Endodermal cell (in vitro differentiated cells): ENCODE results near the gene FREY1. TPM values are rescaled to one million over a fixed set of nuclear protein-coding genes. Genes with fewer than 3 reads are reported as not detected.

Experiments
- DNase-seq: peaks from one replicate; pipeline ENCODE4 v3.0.0-alpha.2; 2017
- H3K27ac ChIP-seq: 2 replicates; pipeline ENCODE4 v1.5.1; 2013; ENCODE audit warnings: mild to moderate bottlenecking, low read depth, low read length, moderate library complexity
- H3K27me3 ChIP-seq: 2 replicates; pipeline ENCODE4 v1.6.1; 2013; ENCODE audit warnings: mild to moderate bottlenecking, low read length, moderate library complexity; ENCODE audit not compliant: insufficient read depth, control insufficient read depth, poor library complexity, severe bottlenecking
- H3K36me3 ChIP-seq: 2 replicates; pipeline ENCODE4 v1.7.0; 2013; ENCODE audit warnings: mild to moderate bottlenecking, low read length, moderate library complexity; ENCODE audit not compliant: control insufficient read depth, insufficient read depth
- H3K4me1 ChIP-seq: one replicate; pipeline ENCODE4 v1.7.0; 2013; ENCODE audit warnings: low read length; ENCODE audit not compliant: control insufficient read depth, insufficient read depth
- H3K4me3 ChIP-seq: 2 replicates; pipeline ENCODE4 v1.5.1; 2013; ENCODE audit warnings: mild to moderate bottlenecking, low read length, moderate library complexity
- H3K9ac ChIP-seq: 2 replicates; pipeline ENCODE4 v1.6.1; 2013; ENCODE audit warnings: mild to moderate bottlenecking, low read length, moderate library complexity; ENCODE audit not compliant: poor library complexity, severe bottlenecking; ENCODE audit errors: extremely low read depth
- H3K9me3 ChIP-seq: 2 replicates; pipeline ENCODE4 v1.6.1; 2013; ENCODE audit warnings: mild to moderate bottlenecking, low read length, moderate library complexity; ENCODE audit not compliant: control insufficient read depth
- H3K27ac Mint-ChIP-seq: 2 replicates; pipeline ENCODE4 v1.8.0; 2020; ENCODE audit warnings: mixed read lengths
- H3K27me3 Mint-ChIP-seq: 2 replicates; pipeline ENCODE4 v1.8.0; 2021; ENCODE audit warnings: mild to moderate bottlenecking, mixed read lengths; ENCODE audit not compliant: insufficient read depth
- H3K36me3 Mint-ChIP-seq: 2 replicates; pipeline ENCODE4 v1.8.0; 2020; ENCODE audit warnings: low read depth, mixed read lengths
- H3K4me1 Mint-ChIP-seq: 2 replicates; pipeline ENCODE4 v1.8.0; 2020; ENCODE audit warnings: mixed read lengths
- H3K4me3 Mint-ChIP-seq: 2 replicates; pipeline ENCODE4 v1.8.0; 2020; ENCODE audit warnings: mild to moderate bottlenecking, moderate library complexity, mixed read lengths
- H3K9me3 Mint-ChIP-seq: 2 replicates; pipeline ENCODE4 v1.8.0; 2020; ENCODE audit warnings: mild to moderate bottlenecking, mixed read lengths
- WGBS, 2 experiments: methylation state at CpG; one replicate each; pipeline versions ENCODE4 v1.1.5 to v1.1.7; 2013; ENCODE audit warnings: missing lambda C conversion rate in 2 of 2, mixed read lengths in 1 of 2; ENCODE audit not compliant: insufficient coverage in 1 of 2, insufficient read length in 1 of 2; 5-methylcytosine and 5-hydroxymethylcytosine counted together
- total RNA-seq, 2 donors: library from RNA; stranded (reverse); fragmentation: NEBNext Ultra II Directional in 1 of 2; extraction: Animal tissue kit (Norgen Biotek cat#: 25700) in 1 of 2; gene quantifications; 2 replicates in 1 of 2; 3 replicates in 1 of 2; pipeline ENCODE4 v1.2.1, GENCODE V29; 2021
- TF ChIP-seq, protein P1 (sequence below): fragments of 200-600 bp; sonication (generic); conservative IDR thresholded peaks from 2 replicates; pipeline ENCODE4 v1.5.0; 2021; ENCODE audit warnings: antibody characterized with exemption, mild to moderate bottlenecking

Gene FREY1
- total RNA-seq, 2 donors from 2014 or later = 1.1 to 1.5 TPM

DNA sequence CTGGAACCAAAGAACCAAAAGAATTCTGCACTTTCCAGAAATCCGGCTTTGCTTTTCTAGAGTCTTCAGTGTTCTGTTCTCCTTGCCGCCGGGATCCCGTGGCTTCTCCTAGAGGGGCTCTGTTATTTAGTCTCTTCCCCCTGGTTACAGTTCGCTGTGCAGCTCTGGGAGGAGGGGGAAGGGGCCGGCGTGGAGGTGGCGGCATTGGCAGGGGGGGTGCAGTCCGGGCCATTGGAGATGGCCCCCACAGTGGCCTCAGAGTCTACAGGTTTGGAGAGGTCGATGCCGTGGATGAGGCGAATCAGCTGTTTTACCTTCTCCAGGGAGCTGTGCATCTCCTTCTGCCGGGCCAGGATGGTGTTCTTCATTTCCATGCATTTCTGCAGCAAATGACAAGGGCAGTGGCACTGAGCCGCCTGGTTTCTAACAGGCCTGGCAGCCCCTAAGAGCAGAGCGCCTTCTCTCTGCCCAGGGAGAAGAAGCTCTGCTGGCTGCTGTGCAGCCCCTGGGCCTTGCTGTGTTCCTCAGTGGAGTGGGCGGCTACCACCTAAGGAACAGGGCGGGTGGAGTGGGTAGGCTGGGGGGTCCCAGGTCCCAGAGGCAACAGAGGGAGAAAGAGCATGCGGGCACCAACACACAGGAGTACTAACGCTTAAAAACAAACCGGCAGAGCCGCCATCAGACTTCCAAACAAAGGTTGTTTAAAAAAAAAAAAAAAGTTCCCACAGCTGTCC lies 26.9 kb upstream of the FREY1 start:
- TF ChIP-seq, protein P1, sequence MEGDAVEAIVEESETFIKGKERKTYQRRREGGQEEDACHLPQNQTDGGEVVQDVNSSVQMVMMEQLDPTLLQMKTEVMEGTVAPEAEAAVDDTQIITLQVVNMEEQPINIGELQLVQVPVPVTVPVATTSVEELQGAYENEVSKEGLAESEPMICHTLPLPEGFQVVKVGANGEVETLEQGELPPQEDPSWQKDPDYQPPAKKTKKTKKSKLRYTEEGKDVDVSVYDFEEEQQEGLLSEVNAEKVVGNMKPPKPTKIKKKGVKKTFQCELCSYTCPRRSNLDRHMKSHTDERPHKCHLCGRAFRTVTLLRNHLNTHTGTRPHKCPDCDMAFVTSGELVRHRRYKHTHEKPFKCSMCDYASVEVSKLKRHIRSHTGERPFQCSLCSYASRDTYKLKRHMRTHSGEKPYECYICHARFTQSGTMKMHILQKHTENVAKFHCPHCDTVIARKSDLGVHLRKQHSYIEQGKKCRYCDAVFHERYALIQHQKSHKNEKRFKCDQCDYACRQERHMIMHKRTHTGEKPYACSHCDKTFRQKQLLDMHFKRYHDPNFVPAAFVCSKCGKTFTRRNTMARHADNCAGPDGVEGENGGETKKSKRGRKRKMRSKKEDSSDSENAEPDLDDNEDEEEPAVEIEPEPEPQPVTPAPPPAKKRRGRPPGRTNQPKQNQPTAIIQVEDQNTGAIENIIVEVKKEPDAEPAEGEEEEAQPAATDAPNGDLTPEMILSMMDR = no peak
- peaks cover 11% of the 10 kb centered on the region for H3K4me1 Mint-ChIP-seq
- H3K36me3 Mint-ChIP-seq = peaks cover 42% of the 10 kb centered on the region
- Histone ChIP-seq H3K4me1 (peaks cover 6% of the 10 kb centered on the region), H3K27ac (no peak overlapping the region), H3K27me3 (no peaks in the 10 kb centered on the region), H3K4me3 (no peak overlapping the region), H3K9me3 (no peaks in the 10 kb centered on the region), H3K36me3 (peaks cover 44% of the 10 kb centered on the region), H3K9ac (no peak overlapping the region)
- DNase-seq = no peak
- H3K27ac Mint-ChIP-seq = peak overlapping the region; percentile 61
- no peaks in the 10 kb centered on the region for H3K9me3 Mint-ChIP-seq
- no peaks in the 10 kb centered on the region for H3K27me3 Mint-ChIP-seq
- no peak overlapping the region for H3K4me3 Mint-ChIP-seq
- WGBS, 2 experiments = 94 to 100% methylated on average over 12 to 21 of the region's 21 CpGs

DNA sequence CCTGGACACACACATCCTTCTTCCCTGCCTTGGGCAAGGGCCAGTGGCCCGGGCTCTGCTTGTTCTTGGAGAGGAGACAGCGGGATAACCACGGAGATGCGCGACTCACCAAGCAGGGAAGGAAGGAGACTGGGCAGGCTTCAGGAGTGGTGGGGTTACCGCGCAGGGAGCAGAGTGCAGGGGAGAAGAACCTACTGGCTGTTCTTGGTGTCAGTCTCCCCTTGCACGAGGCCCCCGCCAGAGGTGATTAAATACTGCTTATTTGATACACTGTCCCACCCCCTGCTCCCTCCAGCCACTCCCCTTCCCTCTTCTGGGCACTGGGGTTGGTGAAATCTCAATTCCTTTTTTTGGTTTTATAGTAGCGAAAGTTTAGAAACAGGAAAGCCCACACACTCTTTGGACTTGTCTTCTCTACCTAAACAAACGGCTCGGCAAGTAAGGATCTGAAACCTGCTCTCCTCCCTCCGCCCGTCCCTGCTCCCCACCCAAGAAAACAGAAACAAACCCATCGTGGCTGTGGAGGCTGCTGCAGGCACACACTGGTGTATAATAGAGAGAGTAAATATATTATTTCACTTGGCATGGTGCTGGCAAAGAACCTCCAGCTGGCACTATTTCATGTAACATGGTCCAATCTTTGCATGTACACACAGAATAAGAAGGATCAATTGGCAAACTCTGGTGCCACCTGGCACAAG lies 26.2 kb upstream of the FREY1 start:
- no peak overlapping the region for H3K9ac ChIP-seq
- no peak overlapping the region for H3K27ac ChIP-seq
- TF ChIP-seq, protein P1 = no peak
- H3K4me1 ChIP-seq = peaks cover 6% of the 10 kb centered on the region
- WGBS, 2 experiments = 80 to 90% methylated on average over 1 to 15 of the region's 15 CpGs
- no peak overlapping the region for H3K4me3 Mint-ChIP-seq
- H3K36me3 Mint-ChIP-seq = peaks cover 41% of the 10 kb centered on the region
- H3K9me3 Mint-ChIP-seq = no peaks in the 10 kb centered on the region
- no peaks in the 10 kb centered on the region for H3K27me3 ChIP-seq
- peaks cover 44% of the 10 kb centered on the region for H3K36me3 ChIP-seq
- H3K4me3 ChIP-seq = no peak overlapping the region
- no peak overlapping the region for H3K27ac Mint-ChIP-seq
- no peak for DNase-seq
- H3K4me1 Mint-ChIP-seq = peaks cover 11% of the 10 kb centered on the region
- H3K27me3 Mint-ChIP-seq = no peaks in the 10 kb centered on the region
- H3K9me3 ChIP-seq = no peaks in the 10 kb centered on the region

DNA sequence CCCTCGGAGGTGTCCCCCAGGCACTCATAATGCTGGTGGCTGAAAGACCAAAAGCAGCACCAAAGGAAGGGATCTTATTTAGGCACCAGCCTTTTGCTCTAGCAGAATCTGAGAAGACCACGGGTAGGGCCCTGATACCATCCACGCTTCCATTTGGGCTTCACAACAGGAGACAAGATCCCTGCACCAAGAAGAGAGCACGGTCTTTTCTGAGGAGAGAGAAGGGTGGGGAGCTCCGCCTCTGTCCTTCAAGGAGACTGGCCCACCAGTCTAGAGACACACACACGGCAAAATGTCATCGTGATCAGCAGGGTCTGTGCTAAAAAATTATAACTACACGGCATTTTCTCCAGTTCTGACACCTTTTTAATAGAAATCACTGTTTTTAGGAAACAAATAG lies 25.1 kb upstream of the FREY1 start:
- H3K4me1 ChIP-seq = peaks cover 6% of the 10 kb centered on the region
- no peaks in the 10 kb centered on the region for H3K9me3 ChIP-seq
- no peaks in the 10 kb centered on the region for H3K9me3 Mint-ChIP-seq
- H3K27ac Mint-ChIP-seq = no peak overlapping the region
- peaks cover 35% of the 10 kb centered on the region for H3K36me3 Mint-ChIP-seq
- no peak overlapping the region for H3K27ac ChIP-seq
- peaks cover 38% of the 10 kb centered on the region for H3K36me3 ChIP-seq
- peaks cover 11% of the 10 kb centered on the region for H3K4me1 Mint-ChIP-seq
- TF ChIP-seq, protein P1 = no peak
- H3K27me3 Mint-ChIP-seq = no peaks in the 10 kb centered on the region
- no peak overlapping the region for H3K4me3 Mint-ChIP-seq
- no peaks in the 10 kb centered on the region for H3K27me3 ChIP-seq
- DNase-seq = no peak
- no peak overlapping the region for H3K9ac ChIP-seq
- WGBS, 2 experiments = 86 to 94% methylated on average over 7 to 8 of the region's 8 CpGs
- no peak overlapping the region for H3K4me3 ChIP-seq
